ENCODE measurements around the gene ZNF850.

DNA sequence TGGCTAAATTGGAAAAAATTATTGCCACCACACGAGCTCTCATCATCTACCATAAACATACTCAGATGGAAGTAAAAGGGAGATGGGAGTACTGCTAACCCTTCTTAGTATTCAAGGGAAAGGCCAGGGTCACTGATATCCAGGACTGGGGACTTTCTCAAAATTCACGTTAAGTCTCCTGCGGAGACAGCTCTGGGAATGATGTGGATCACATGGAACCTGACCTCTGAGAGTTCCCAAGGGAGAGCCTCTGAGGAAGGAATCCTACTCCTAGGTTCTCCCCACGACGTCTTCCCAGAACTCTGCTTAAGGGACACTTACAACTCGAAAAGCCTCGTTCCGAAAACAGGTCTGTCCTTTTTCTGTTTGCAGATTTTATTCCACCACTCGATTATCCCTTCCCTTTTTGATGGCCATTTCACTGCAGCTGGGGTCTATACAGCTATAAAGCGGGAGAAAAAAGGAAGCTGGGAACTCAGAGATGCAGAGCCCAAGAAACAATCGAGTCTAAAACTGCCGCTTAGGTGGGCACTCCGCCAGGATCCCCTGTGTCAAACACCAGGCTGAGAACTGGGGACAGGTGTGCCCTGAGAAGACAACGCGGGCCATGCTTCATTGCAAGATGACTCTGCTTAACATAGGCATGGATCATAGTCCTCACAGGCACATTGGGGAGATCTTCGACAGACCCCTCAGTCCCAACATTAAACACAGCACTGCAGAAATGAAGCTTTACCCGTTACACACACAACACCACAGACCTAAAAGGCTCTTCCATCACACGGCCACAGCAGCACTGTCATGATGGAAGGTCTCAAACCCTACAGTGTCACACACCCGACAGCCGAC, 86.0 kb downstream of the ZNF850 start:
- TF ChIP-seq, protein P1, sequence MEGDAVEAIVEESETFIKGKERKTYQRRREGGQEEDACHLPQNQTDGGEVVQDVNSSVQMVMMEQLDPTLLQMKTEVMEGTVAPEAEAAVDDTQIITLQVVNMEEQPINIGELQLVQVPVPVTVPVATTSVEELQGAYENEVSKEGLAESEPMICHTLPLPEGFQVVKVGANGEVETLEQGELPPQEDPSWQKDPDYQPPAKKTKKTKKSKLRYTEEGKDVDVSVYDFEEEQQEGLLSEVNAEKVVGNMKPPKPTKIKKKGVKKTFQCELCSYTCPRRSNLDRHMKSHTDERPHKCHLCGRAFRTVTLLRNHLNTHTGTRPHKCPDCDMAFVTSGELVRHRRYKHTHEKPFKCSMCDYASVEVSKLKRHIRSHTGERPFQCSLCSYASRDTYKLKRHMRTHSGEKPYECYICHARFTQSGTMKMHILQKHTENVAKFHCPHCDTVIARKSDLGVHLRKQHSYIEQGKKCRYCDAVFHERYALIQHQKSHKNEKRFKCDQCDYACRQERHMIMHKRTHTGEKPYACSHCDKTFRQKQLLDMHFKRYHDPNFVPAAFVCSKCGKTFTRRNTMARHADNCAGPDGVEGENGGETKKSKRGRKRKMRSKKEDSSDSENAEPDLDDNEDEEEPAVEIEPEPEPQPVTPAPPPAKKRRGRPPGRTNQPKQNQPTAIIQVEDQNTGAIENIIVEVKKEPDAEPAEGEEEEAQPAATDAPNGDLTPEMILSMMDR (IDR thresholded peaks at IDR 0.05), result no peak
- no peak for TF ChIP-seq POLR2A (IDR thresholded peaks at IDR 0.05)

Measured in gastroesophageal sphincter (tissue), 3 donors.